ENCODE results near the gene GALNT18. TPM values are rescaled to one million over a fixed set of nuclear protein-coding genes. Genes with fewer than 3 reads are reported as not detected.
A peak's percentile ranks its signal among the peaks of the same experiment; 100 is the strongest.

The GALNT18 gene
- total RNA-seq, 1 experiment from 2014 or later: 1.7 TPM

DNA sequence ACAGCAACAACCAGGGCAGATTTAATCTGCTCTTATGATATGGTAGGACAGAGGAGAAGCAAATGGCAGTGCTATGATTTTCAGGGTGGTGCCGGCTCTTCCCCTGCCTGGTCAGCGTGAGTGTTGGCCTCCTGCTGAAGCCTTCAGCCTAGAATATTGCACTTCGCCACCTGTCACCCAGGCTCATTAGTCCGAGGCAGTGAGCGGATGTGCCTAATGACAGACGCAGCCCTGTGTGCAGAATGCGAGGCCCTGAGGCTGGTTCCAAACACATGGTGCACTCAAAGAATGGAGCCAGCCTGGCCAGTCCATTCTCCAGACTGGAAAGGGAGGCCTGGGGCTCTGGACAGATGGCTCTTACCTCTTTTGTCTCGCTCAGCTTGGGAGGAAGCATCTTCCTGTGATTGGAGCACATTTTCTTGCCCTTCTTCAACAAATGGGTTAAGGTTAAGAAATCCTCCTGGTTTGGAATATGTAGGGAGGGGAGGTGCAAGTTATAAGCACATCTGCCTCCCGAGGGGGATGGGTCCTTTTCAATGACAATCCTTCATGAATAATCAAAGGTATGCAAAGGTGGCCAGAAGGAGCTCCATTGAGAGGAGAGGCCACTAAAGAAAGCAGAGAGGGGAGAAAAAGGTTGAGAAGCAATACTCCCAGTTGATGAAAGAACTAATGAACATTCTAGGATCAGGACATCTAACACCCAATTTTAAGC, 39.7 kb upstream of the GALNT18 start:
- Histone ChIP-seq H2AK5ac (ENCODE audit: insufficient read length, low read length) (no peak overlapping the region), H3K79me1 (ENCODE audit: insufficient read depth, low read depth, low read length, poor library complexity, severe bottlenecking) (no peaks in the 10 kb centered on the region), H3K9ac (ENCODE audit: extremely low read depth, insufficient read length, low read length) (no peak overlapping the region), H2BK20ac (ENCODE audit: low read depth, low read length, poor library complexity, severe bottlenecking) (no peak overlapping the region), H3K56ac (ENCODE audit: insufficient read length, low read depth, low read length) (no peak overlapping the region), H2BK120ac (ENCODE audit: low read depth, low read length, poor library complexity, severe bottlenecking) (no peak overlapping the region), H2BK15ac (ENCODE audit: low read depth, low read length) (no peak overlapping the region), H3K4ac (ENCODE audit: low read depth, low read length) (no peak overlapping the region), H4K91ac (ENCODE audit: insufficient read length, low read depth, low read length) (no peak overlapping the region), H2BK5ac (ENCODE audit: insufficient read length, low read length) (no peak overlapping the region), H2AFZ (ENCODE audit: low read length) (no peak overlapping the region), H3K14ac (ENCODE audit: insufficient read depth, low read length) (no peak overlapping the region), H2BK12ac (ENCODE audit: insufficient read length, low read depth, low read length) (no peak overlapping the region), H4K5ac (ENCODE audit: insufficient read length, low read depth, low read length) (no peak overlapping the region), H3K27me3 (ENCODE audit: insufficient read depth, low read length) (no peaks in the 10 kb centered on the region), H3K23me2 (ENCODE audit: insufficient read length, low read depth, low read length, poor library complexity, severe bottlenecking) (no peaks in the 10 kb centered on the region), H3K9me3 (ENCODE audit: control insufficient read depth, low read depth, low read length) (no peaks in the 10 kb centered on the region), H4K20me1 (ENCODE audit: control insufficient read depth, insufficient read depth, insufficient read length) (no peaks in the 10 kb centered on the region), H3K18ac (ENCODE audit: insufficient read length, low read depth, low read length) (peak overlapping the region; percentile 16), H3K79me2 (ENCODE audit: insufficient read depth, low read length) (no peaks in the 10 kb centered on the region), H3T11ph (ENCODE audit: low read length) (no peak overlapping the region), H3K4me1 (ENCODE audit: insufficient read depth, low read length) (peaks cover 13% of the 10 kb centered on the region; the same call in 1 of the 2 replicates), H3K27ac (ENCODE audit: insufficient read length, low read depth, low read length) (no peak overlapping the region), H3K23ac (ENCODE audit: insufficient read length, low read depth, low read length) (no peak overlapping the region), H4K8ac (replicated peaks; ENCODE audit: insufficient read length, low read depth, low read length) (no peak overlapping the region), H3K4me2 (ENCODE audit: insufficient read depth, insufficient read length, low read length) (no peak overlapping the region)
- no CpG with 5 or more reads among the region's 9 CpGs for WGBS (ENCODE audit: extremely low coverage, insufficient read length, low lambda C conversion rate)
- H3K27ac Mint-ChIP-seq: no peak overlapping the region
- peak overlapping the region in 1 of 2 experiments; percentile 34; a peak in 2 of 5 replicates for H3K4me3 Mint-ChIP-seq
- TF ChIP-seq, protein P1, sequence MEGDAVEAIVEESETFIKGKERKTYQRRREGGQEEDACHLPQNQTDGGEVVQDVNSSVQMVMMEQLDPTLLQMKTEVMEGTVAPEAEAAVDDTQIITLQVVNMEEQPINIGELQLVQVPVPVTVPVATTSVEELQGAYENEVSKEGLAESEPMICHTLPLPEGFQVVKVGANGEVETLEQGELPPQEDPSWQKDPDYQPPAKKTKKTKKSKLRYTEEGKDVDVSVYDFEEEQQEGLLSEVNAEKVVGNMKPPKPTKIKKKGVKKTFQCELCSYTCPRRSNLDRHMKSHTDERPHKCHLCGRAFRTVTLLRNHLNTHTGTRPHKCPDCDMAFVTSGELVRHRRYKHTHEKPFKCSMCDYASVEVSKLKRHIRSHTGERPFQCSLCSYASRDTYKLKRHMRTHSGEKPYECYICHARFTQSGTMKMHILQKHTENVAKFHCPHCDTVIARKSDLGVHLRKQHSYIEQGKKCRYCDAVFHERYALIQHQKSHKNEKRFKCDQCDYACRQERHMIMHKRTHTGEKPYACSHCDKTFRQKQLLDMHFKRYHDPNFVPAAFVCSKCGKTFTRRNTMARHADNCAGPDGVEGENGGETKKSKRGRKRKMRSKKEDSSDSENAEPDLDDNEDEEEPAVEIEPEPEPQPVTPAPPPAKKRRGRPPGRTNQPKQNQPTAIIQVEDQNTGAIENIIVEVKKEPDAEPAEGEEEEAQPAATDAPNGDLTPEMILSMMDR (conservative IDR thresholded peaks at IDR 0.05): no peak
- peaks cover 0 to 8% (median 0%) of the 10 kb centered on the region in 3 experiments; a peak in 3 of 7 replicates for H3K36me3 Mint-ChIP-seq (ENCODE audit: insufficient read depth in 1 of 3, low read depth in 3 of 3)
- H3K27me3 Mint-ChIP-seq (ENCODE audit: low read depth): peaks cover 9% of the 10 kb centered on the region
- H3K9me3 Mint-ChIP-seq: peaks cover 6 to 8% of the 10 kb centered on the region in 2 experiments
- H3K4me1 Mint-ChIP-seq: peaks cover 23 to 33% of the 10 kb centered on the region in 2 experiments
- DNase-seq: no peak
